COLO668 (cell line): ENCODE data around the gene C12orf50.
"Not testable (repeated sequence)": the region's sequence is repeated elsewhere in the genome, so short reads cannot be mapped to it uniquely, and the experiment has no call there.

ENCODE experiments used
- DNase-seq: peaks from one replicate; lab custom pipeline; 2025; ENCODE audit not compliant: unreplicated experiment; lab: John Stamatoyannopoulos, UW

C12orf50 gene

GRCh38 chr12:88029093-88029665, at the start of gene C12orf50:
C12orf50 (minus strand) TSS chr12:88029401; CDS start chr12:88026962, 2,439 bp downstream.
- no peak for DNase-seq

GRCh38 chr12:88067301-88067700, 38.1 kb upstream of the C12orf50 start:
- no peak for DNase-seq

- DNase-seq, result no peak
These were observed 34.2 kb upstream of the C12orf50 start for GRCh38 chr12:88063375-88063774.

GRCh38 chr12:88062474-88062873, 33.3 kb upstream of the C12orf50 start:
- no peak for DNase-seq

GRCh38 chr12:88058719-88059077, 29.5 kb upstream of the C12orf50 start:
- DNase-seq, result no peak

- no peak for DNase-seq
These were observed 29.0 kb upstream of the C12orf50 start for GRCh38 chr12:88057994-88058718.

- no peak for DNase-seq
These were observed 27.4 kb upstream of the C12orf50 start for GRCh38 chr12:88056571-88056970.

GRCh38 chr12:88052686-88053085, 23.5 kb upstream of the C12orf50 start:
- DNase-seq, result peak; percentile 66

- DNase-seq, result no peak
These were observed 14.8 kb upstream of the C12orf50 start for GRCh38 chr12:88044035-88044434.

GRCh38 chr12:88037770-88038169, 8.6 kb upstream of the C12orf50 start:
- DNase-seq, result no peak

GRCh38 chr12:88036353-88036965, 7.3 kb upstream of the C12orf50 start:
- no peak for DNase-seq

- DNase-seq, result no peak
These were observed 6.7 kb upstream of the C12orf50 start for GRCh38 chr12:88035907-88036289.

GRCh38 chr12:88035271-88035906, 6.2 kb upstream of the C12orf50 start:
- peak; percentile 97 for DNase-seq

- DNase-seq, result not testable (repeated sequence)
These were observed 2.0 kb upstream of the C12orf50 start for GRCh38 chr12:88031161-88031560.

GRCh38 chr12:88026196-88026595, 3.0 kb downstream of the C12orf50 start:
- no peak for DNase-seq

- DNase-seq, result no peak
These were observed 11.2 kb downstream of the C12orf50 start for GRCh38 chr12:88017964-88018363.

GRCh38 chr12:88015825-88016224, 13.4 kb downstream of the C12orf50 start:
- DNase-seq, result no peak

- no peak for DNase-seq
These were observed 17.4 kb downstream of the C12orf50 start for GRCh38 chr12:88011755-88012154.

- DNase-seq, result no peak
These were observed 22.9 kb downstream of the C12orf50 start for GRCh38 chr12:88006351-88006750.

GRCh38 chr12:88001327-88001726, 27.9 kb downstream of the C12orf50 start:
- DNase-seq, result no peak

GRCh38 chr12:87995581-87996178, 33.5 kb downstream of the C12orf50 start:
- DNase-seq, result peak; percentile 76

- DNase-seq, result no peak
These were observed 37.7 kb downstream of the C12orf50 start for GRCh38 chr12:87991483-87991882.
